Non-pigmented ciliary epithelial cell (primary cell): Measurements from ENCODE around the gene HOXC11.

ENCODE experiments used
- DNase-seq: peaks from one replicate; pipeline ENCODE4 v3.0.0-alpha.2; 2010; ENCODE audit warnings: low read depth

HOXC11 gene

GRCh38 chr12:54010972-54011664, 38.2 kb downstream of the HOXC11 start:
- DNase-seq, result no peak

GRCh38 chr12:54011665-54012532, 39.0 kb downstream of the HOXC11 start:
- DNase-seq, result no peak

- DNase-seq, result no peak
Measured at GRCh38 chr12:54012631-54013409, 39.9 kb downstream of the HOXC11 start.

GRCh38 chr12:54014377-54015017, 41.6 kb downstream of the HOXC11 start:
- no peak for DNase-seq

- no peak for DNase-seq
Measured at GRCh38 chr12:54015018-54015931, 42.3 kb downstream of the HOXC11 start.

- no peak for DNase-seq
Measured at GRCh38 chr12:54016051-54016450, 43.1 kb downstream of the HOXC11 start.

- no peak for DNase-seq
Measured at GRCh38 chr12:54016478-54016964, 43.6 kb downstream of the HOXC11 start.

GRCh38 chr12:54017027-54017788, 44.3 kb downstream of the HOXC11 start:
- no peak for DNase-seq

GRCh38 chr12:54017878-54018467, 45.0 kb downstream of the HOXC11 start:
- DNase-seq, result no peak

- DNase-seq, result no peak
Measured at GRCh38 chr12:54018468-54018984, 45.6 kb downstream of the HOXC11 start.

GRCh38 chr12:54019091-54019811, 46.3 kb downstream of the HOXC11 start:
- no peak for DNase-seq

- DNase-seq, result no peak
Measured at GRCh38 chr12:54019924-54020590, 47.1 kb downstream of the HOXC11 start.

GRCh38 chr12:54020591-54021405, 47.9 kb downstream of the HOXC11 start:
- no peak for DNase-seq

GRCh38 chr12:54021432-54022013, 48.6 kb downstream of the HOXC11 start:
- DNase-seq, result no peak

- DNase-seq, result no peak
Measured at GRCh38 chr12:54022960-54023884, 50.3 kb downstream of the HOXC11 start.

- DNase-seq, result no peak
Measured at GRCh38 chr12:54024127-54024526, 51.2 kb downstream of the HOXC11 start.
